ENCODE data around the gene WIF1. TPM values are rescaled to one million over a fixed set of nuclear protein-coding genes. Genes with fewer than 3 reads are reported as not detected.

Gene WIF1
- total RNA-seq, 3 donors from 2014 or later = 23.4 to 25.9 TPM; not detected in 1

DNA sequence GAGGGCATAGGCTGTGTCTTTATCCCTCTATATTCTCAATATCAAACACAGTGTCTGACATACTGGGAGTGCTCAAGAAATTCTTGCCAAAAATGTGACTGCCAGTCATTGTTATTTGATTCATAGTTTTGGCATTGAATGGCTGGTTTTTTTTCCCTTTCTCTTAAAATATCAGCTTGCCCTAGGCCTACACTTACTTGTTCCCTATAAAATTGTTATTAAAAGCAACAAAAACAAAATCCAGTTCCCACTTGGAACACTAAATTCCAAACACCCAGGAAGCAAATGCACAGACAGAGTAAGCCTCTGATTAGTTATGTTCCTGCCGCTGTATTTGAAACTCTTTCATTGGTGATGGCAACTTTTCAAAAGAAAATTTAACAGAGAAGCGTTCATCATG, 110.7 kb downstream of the WIF1 start:
- Histone ChIP-seq H3K27ac (no peak overlapping the region), H3K4me3 (no peak overlapping the region), H3K27me3 (no peaks in the 10 kb centered on the region), H3K4me1 (no peaks in the 10 kb centered on the region), H3K9me3 (no peaks in the 10 kb centered on the region), H3K36me3 (no peaks in the 10 kb centered on the region)
- TF ChIP-seq POLR2AphosphoS5 (IDR thresholded peaks at IDR 0.05) (no peak), POLR2A (IDR thresholded peaks at IDR 0.05) (no peak)
- TF ChIP-seq, protein P1, sequence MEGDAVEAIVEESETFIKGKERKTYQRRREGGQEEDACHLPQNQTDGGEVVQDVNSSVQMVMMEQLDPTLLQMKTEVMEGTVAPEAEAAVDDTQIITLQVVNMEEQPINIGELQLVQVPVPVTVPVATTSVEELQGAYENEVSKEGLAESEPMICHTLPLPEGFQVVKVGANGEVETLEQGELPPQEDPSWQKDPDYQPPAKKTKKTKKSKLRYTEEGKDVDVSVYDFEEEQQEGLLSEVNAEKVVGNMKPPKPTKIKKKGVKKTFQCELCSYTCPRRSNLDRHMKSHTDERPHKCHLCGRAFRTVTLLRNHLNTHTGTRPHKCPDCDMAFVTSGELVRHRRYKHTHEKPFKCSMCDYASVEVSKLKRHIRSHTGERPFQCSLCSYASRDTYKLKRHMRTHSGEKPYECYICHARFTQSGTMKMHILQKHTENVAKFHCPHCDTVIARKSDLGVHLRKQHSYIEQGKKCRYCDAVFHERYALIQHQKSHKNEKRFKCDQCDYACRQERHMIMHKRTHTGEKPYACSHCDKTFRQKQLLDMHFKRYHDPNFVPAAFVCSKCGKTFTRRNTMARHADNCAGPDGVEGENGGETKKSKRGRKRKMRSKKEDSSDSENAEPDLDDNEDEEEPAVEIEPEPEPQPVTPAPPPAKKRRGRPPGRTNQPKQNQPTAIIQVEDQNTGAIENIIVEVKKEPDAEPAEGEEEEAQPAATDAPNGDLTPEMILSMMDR (IDR thresholded peaks at IDR 0.05) = no peak
- intact Hi-C loops (cut with DNase I; ENCODE audit: low total_unique reads) = no loop called here
- no peak for DNase-seq (ENCODE audit: low spot score in 2 of 2)

DNA sequence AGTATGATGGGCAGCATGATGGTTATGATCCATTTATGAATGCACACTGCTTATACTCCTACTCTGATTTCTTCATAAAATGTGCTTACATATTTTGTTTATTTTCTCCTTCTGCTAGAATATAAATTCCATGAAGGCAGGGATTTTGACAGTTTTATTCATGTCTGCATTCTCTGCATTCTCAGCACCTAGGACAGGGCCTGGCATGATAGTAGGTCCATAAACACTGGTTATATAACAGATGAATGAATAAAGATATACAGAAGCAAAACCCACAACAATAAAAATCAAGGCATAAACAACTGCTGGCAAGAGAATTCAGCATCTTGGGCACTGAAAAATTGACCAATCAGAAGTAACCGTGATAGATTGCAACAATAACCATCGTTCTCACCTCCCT, 115.4 kb downstream of the WIF1 start:
- H3K4me3 ChIP-seq = no peak overlapping the region
- H3K36me3 ChIP-seq = no peaks in the 10 kb centered on the region
- DNase-seq (ENCODE audit: low spot score in 2 of 2) = no peak
- intact Hi-C loops (cut with DNase I; ENCODE audit: low total_unique reads) = no loop called here
- no peaks in the 10 kb centered on the region for H3K9me3 ChIP-seq
- no peak overlapping the region for H3K27ac ChIP-seq
- TF ChIP-seq POLR2A (IDR thresholded peaks at IDR 0.05) (no peak), POLR2AphosphoS5 (IDR thresholded peaks at IDR 0.05) (no peak)
- TF ChIP-seq, protein P1 (IDR thresholded peaks at IDR 0.05) = no peak
- H3K27me3 ChIP-seq = no peaks in the 10 kb centered on the region
- no peaks in the 10 kb centered on the region for H3K4me1 ChIP-seq

DNA sequence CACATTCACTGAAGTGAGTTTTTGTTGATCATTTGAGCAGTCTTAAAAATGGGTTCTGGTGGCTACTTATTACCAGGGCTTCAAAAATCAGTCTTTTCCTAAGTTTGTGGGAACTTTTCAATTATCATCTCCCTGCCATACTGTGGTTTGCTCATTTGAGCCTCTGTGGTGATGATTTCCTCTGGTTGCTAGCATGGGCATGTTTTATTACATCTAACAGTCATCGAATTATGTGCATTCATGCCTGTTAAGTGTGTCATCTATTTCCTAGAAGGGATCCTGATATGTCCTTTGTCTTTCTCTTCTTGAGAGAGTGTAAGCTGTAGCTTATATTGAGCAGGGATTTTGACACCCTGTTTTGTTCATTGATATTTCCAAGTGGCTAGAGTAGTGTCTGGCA, 116.8 kb downstream of the WIF1 start:
- no peaks in the 10 kb centered on the region for H3K9me3 ChIP-seq
- H3K4me1 ChIP-seq = no peaks in the 10 kb centered on the region
- intact Hi-C loops (cut with DNase I; ENCODE audit: low total_unique reads) = no loop called here
- DNase-seq (ENCODE audit: low spot score in 2 of 2) = no peak
- H3K36me3 ChIP-seq = no peaks in the 10 kb centered on the region
- no peak for TF ChIP-seq POLR2AphosphoS5 (IDR thresholded peaks at IDR 0.05)
- no peak overlapping the region for H3K27ac ChIP-seq
- no peaks in the 10 kb centered on the region for H3K27me3 ChIP-seq
- H3K4me3 ChIP-seq = no peak overlapping the region

Other genes starting within 250 kb of the WIF1 start
- 10 to 100 TPM; 31.0 to 69.4 (median 36.4) TPM for gene LEMD3, start 48.3 kb upstream of the WIF1 start, total RNA-seq
- gene MSRB3, start 157.4 kb upstream of the WIF1 start, total RNA-seq = 10 to 100 TPM; 35.0 to 59.8 (median 51.8) TPM